AG04449 (cell line): ENCODE data around the gene HEXIM1.
"Not testable (repeated sequence)": the region's sequence is repeated elsewhere in the genome, so short reads cannot be mapped to it uniquely, and the experiment has no call there.

ENCODE experiments used
- CTCF ChIA-PET: fragments of 350-600 bp; formaldehyde crosslinking; extraction: SDS; loops from one replicate; lab custom pipeline; 2021; ENCODE audit warnings: antibody characterized with exemption; lab: Yijun Ruan, JAX
- POLR2A ChIA-PET: fragments of 400-600, 350-600 bp; formaldehyde crosslinking; extraction: SDS; loops from one replicate; lab custom pipeline; 2020; ENCODE audit warnings: antibody characterized with exemption, inconsistent platforms; lab: Yijun Ruan, JAX
- DNase-seq: peaks from one replicate; pipeline ENCODE4 v3.0.0-alpha.2; 2010; ENCODE audit warnings: low read depth, low spot score
- H3K4me3 ChIP-seq: 2 replicates; pipeline ENCODE4 v1.5.1; 2011; ENCODE audit warnings: low read depth, mild to moderate bottlenecking, control low read depth, low read length
- CTCF ChIP-seq: IDR thresholded peaks from one replicate; pipeline ENCODE4 v1.5.1; 2011; ENCODE audit warnings: mild to moderate bottlenecking, moderate library complexity, low read length, control low read depth, inconsistent platforms; ENCODE audit not compliant: insufficient read depth; ENCODE audit errors: missing control alignments

HEXIM1 gene

GRCh38 chr17:45119964-45120363 lies 28.3 kb upstream of the HEXIM1 start:
- H3K4me3 ChIP-seq = no peak overlapping the region
- ChIA-PET CTCF (interaction anchor here (1.4 to 11.9 kb wide), 5 partner anchors 11 to 199 kb away, joined by 5 to 123 read pairs (median 24); partner anchors contain the start of genes ACBD4 and PLCD3), POLR2A (interaction anchor here (0.9 kb wide), 1 partner anchor 10 kb away, joined by 3 read pairs; no protein-coding TSS in a partner anchor)
- no peak for TF ChIP-seq CTCF
- no peak for DNase-seq

GRCh38 chr17:45120558-45120957 lies 27.7 kb upstream of the HEXIM1 start:
- CTCF ChIA-PET = interaction anchor here (3.3 to 11.9 kb wide), 4 partner anchors 10 to 24 kb away, joined by 12 to 123 read pairs (median 29); partner anchors contain the start of genes ACBD4 and PLCD3
- DNase-seq = no peak
- POLR2A ChIA-PET = no interaction called here
- no peak for TF ChIP-seq CTCF
- no peak overlapping the region for H3K4me3 ChIP-seq

GRCh38 chr17:45121055-45121454 lies 27.2 kb upstream of the HEXIM1 start:
- POLR2A ChIA-PET = no interaction called here
- H3K4me3 ChIP-seq = no peak overlapping the region
- no peak for TF ChIP-seq CTCF
- no peak for DNase-seq
- CTCF ChIA-PET = interaction anchor here (1.3 to 11.9 kb wide), 3 partner anchors 10 to 25 kb away, joined by 6 to 123 read pairs (median 24); partner anchors contain the start of genes ACBD4 and PLCD3

GRCh38 chr17:45123076-45123770 lies 25.1 kb upstream of the HEXIM1 start:
- ChIA-PET CTCF (interaction anchor here (1.1 to 5.1 kb wide), 7 partner anchors 8 to 204 kb away, joined by 5 to 74 read pairs (median 6); partner anchors contain the start of gene ACBD4), POLR2A (interaction anchor here (1.1 kb wide), 1 partner anchor 30 kb away, joined by 3 read pairs; no protein-coding TSS in a partner anchor)
- no peak for DNase-seq
- TF ChIP-seq CTCF = no peak
- H3K4me3 ChIP-seq = no peak overlapping the region

- ChIA-PET CTCF (interaction anchor here (1.1 to 5.1 kb wide), 7 partner anchors 7 to 205 kb away, joined by 5 to 74 read pairs (median 6); partner anchors contain the start of gene ACBD4), POLR2A (interaction anchor here (1.1 kb wide), 1 partner anchor 31 kb away, joined by 3 read pairs; no protein-coding TSS in a partner anchor)
- H3K4me3 ChIP-seq = no peak overlapping the region
- TF ChIP-seq CTCF = no peak
- DNase-seq = no peak
These were observed 24.1 kb upstream of the HEXIM1 start for GRCh38 chr17:45123930-45124796.

- DNase-seq, POLR2A ChIA-PET, H3K4me3 ChIP-seq: not testable (repeated sequence)
- CTCF ChIA-PET = interaction anchor here (0.7 to 5.1 kb wide), 7 partner anchors 10 to 205 kb away, joined by 3 to 74 read pairs (median 6); partner anchors contain the start of gene ACBD4
These were observed 23.5 kb upstream of the HEXIM1 start for GRCh38 chr17:45124797-45125122.
